Endothelial cell of umbilical vein (primary cell): ENCODE measurements around the gene MYLIP. TPM values are rescaled to one million over a fixed set of nuclear protein-coding genes. Genes with fewer than 3 reads are reported as not detected.

ENCODE experiments used
- BruUV-seq: library from RNA; stranded (reverse); fragments of 400-500 nt; replicated peaks from 2 replicates; lab custom pipeline; 2021; lab: Mats Ljungman, UMichigan
- CTCF ChIA-PET: fragments of 300-600, 350-600 bp; sonication (Branson Sonifier 250); formaldehyde crosslinking; loops from one replicate; lab custom pipeline; 2021; ENCODE audit warnings: antibody characterized with exemption, inconsistent platforms; lab: Charles Lee
- POLR2A ChIA-PET: fragments of 300-600, 350-600 bp; sonication (Branson Sonifier 250); formaldehyde crosslinking; loops from one replicate; lab custom pipeline; 2021; ENCODE audit warnings: antibody characterized with exemption, inconsistent platforms; lab: Charles Lee
- DNase-seq: peaks from one replicate; pipeline ENCODE4 v3.0.0-alpha.2; 2011; ENCODE audit warnings: low read depth, low spot score
- FAIRE-seq: peaks from 2 replicates; lab custom pipeline; 2011; peaks lifted over from hg19 to GRCh38; lab: Jason Lieb, UNC
- H2AFZ ChIP-seq: 2 replicates; pipeline ENCODE4 v1.6.0; 2012; ENCODE audit warnings: low read depth, low read length, control low read depth, inconsistent platforms
- H3K27ac ChIP-seq: 2 replicates; pipeline ENCODE4 v1.5.1; 2011; ENCODE audit warnings: low read depth, mild to moderate bottlenecking, control low read depth, low read length, moderate library complexity; ENCODE audit not compliant: insufficient read depth
- H3K27me3 ChIP-seq, 2 experiments: 2 replicates each; pipeline versions ENCODE4 v1.6.0 to v1.6.1; 2011; ENCODE audit warnings: low read length in 2 of 2, mixed read lengths in 1 of 2; ENCODE audit not compliant: control insufficient read depth in 2 of 2, insufficient read depth in 2 of 2
- H3K36me3 ChIP-seq, 2 experiments: 2 replicates in 1 of 2; 3 replicates in 1 of 2; pipeline ENCODE4 v1.5.1; 2011; ENCODE audit warnings: low read length in 2 of 2, mild to moderate bottlenecking in 1 of 2, moderate library complexity in 1 of 2; ENCODE audit not compliant: control insufficient read depth in 2 of 2, insufficient read depth in 2 of 2; ENCODE audit errors: extremely low read depth in 1 of 2
- H3K4me1 ChIP-seq: 3 replicates; pipeline ENCODE4 v1.5.1; 2011; ENCODE audit warnings: mild to moderate bottlenecking, low read length; ENCODE audit not compliant: control insufficient read depth, insufficient read depth; ENCODE audit errors: extremely low read depth
- H3K4me2 ChIP-seq: 2 replicates; pipeline ENCODE4 v1.6.1; 2011; ENCODE audit warnings: low read length, control low read depth, mixed read lengths; ENCODE audit not compliant: insufficient read depth
- H3K4me3 ChIP-seq, 3 experiments: fragments of 200-600 bp in 1 of 3; sonication (generic), shearing (Covaris generic) in 1 of 3; replicated peaks in 1 of 3; 2 replicates each; pipeline ENCODE4 v1.5.1; 2011 to 2016; ENCODE audit warnings: control low read depth in 3 of 3, low read length in 3 of 3, mild to moderate bottlenecking in 2 of 3, inconsistent platforms in 1 of 3, low read depth in 1 of 3, moderate library complexity in 1 of 3; ENCODE audit not compliant: insufficient read depth in 1 of 3
- H3K79me2 ChIP-seq: 2 replicates; pipeline ENCODE4 v1.6.0; 2012; ENCODE audit warnings: low read length, inconsistent platforms; ENCODE audit not compliant: control insufficient read depth, insufficient read depth
- H3K9ac ChIP-seq: replicated peaks from 2 replicates; pipeline ENCODE3; 2011; ENCODE audit warnings: low read length, control low read depth; ENCODE audit not compliant: insufficient read depth; ENCODE audit errors: extremely low read depth
- H3K9me1 ChIP-seq: replicated peaks from 3 replicates; pipeline ENCODE4 v1.6.0; 2011; ENCODE audit warnings: mild to moderate bottlenecking, low read length; ENCODE audit not compliant: control insufficient read depth, insufficient read depth; ENCODE audit errors: extremely low read depth
- H3K9me3 ChIP-seq: replicated peaks from 2 replicates; pipeline ENCODE4 v1.5.1; 2012; ENCODE audit warnings: low read length, inconsistent platforms; ENCODE audit not compliant: control insufficient read depth, insufficient read depth
- H4K20me1 ChIP-seq: replicated peaks from 2 replicates; pipeline ENCODE3; 2011; ENCODE audit warnings: mild to moderate bottlenecking, low read length; ENCODE audit not compliant: control insufficient read depth, insufficient read depth; ENCODE audit errors: extremely low read depth
- CTCF ChIP-seq, 2 donors: IDR thresholded peaks; 1 replicate in 1 of 2; 2 replicates in 1 of 2; pipeline ENCODE4 v1.5.1; 2011; ENCODE audit warnings: low read length in 2 of 2, mild to moderate bottlenecking in 2 of 2, moderate library complexity in 2 of 2, control low read depth in 1 of 2, inconsistent platforms in 1 of 2, low read depth in 1 of 2; ENCODE audit not compliant: insufficient read depth in 1 of 2; ENCODE audit errors: extremely low read depth in 1 of 2
- EZH2 ChIP-seq: IDR thresholded peaks from 2 replicates; pipeline ENCODE4 v1.6.1; 2012; ENCODE audit warnings: borderline replicate concordance, low read depth, mild to moderate bottlenecking, moderate library complexity, low read length, inconsistent platforms; ENCODE audit not compliant: severe bottlenecking
- FOS ChIP-seq: IDR thresholded peaks from 2 replicates; pipeline ENCODE4 v1.6.1; 2011; ENCODE audit warnings: mild to moderate bottlenecking, low read length, moderate library complexity, borderline replicate concordance; ENCODE audit not compliant: insufficient read depth
- GATA2 ChIP-seq: IDR thresholded peaks from 2 replicates; pipeline ENCODE4 v1.7.0; 2011; ENCODE audit warnings: low read depth, mild to moderate bottlenecking, moderate library complexity, mixed read lengths, low read length; ENCODE audit not compliant: insufficient read length, insufficient read depth
- JUN ChIP-seq: IDR thresholded peaks from 2 replicates; pipeline ENCODE4 v1.6.1; 2011; ENCODE audit warnings: borderline replicate concordance, low read depth; ENCODE audit not compliant: insufficient read length, insufficient read depth
- MYC ChIP-seq: IDR thresholded peaks from one replicate; pipeline ENCODE4 v1.6.1; 2011; ENCODE audit warnings: mild to moderate bottlenecking, low read depth, low read length
- POLR2A ChIP-seq: IDR thresholded peaks from 2 replicates; pipeline ENCODE4 v1.6.1; 2012; ENCODE audit warnings: low read depth, mild to moderate bottlenecking, control low read depth, low read length
- POLR2AphosphoS5 ChIP-seq: IDR thresholded peaks from 2 replicates; pipeline ENCODE4 v1.6.1; 2012; ENCODE audit warnings: low read depth, mild to moderate bottlenecking, control low read depth, low read length, moderate library complexity; ENCODE audit not compliant: insufficient read depth
- dilution Hi-C: fragments of 300-500 bp; cut with MboI; formaldehyde crosslinking; loops from one replicate; pipeline ENCODE4 v1.15.0; 2019; ENCODE audit warnings: low sequenced_read_pairs; ENCODE audit not compliant: extremely low pct_ligation_motif_present
- intact Hi-C: fragments of 100-400 bp; cut with micrococcal nuclease; formaldehyde crosslinking; loops from one replicate; pipeline ENCODE4 v1.10.0; 2022
- polyA plus RNA-seq, 4 experiments: library from polyadenylated mRNA; depleted of rRNA in 3 of 4; stranded (reverse) in 3 of 4; unstranded in 1 of 4; fragments of >200 nt; gene quantifications; 2 replicates each; pipeline versions ENCODE4 v1.2.1 to v1.2.3, GENCODE V29; 2011 to 2012; ENCODE audit warnings: missing spikeins in 1 of 4
- total RNA-seq: library from RNA; stranded (reverse); gene quantifications from 2 replicates; pipeline ENCODE4 v1.2.3, GENCODE V29; 2021
- TF ChIP-seq, protein P1 (sequence below): IDR thresholded peaks from 2 replicates; pipeline ENCODE4 v1.6.1; 2011; ENCODE audit not compliant: insufficient read depth, insufficient read length

MYLIP gene
- total and polyA plus RNA-seq, 2 donors (not counting 3 experiments of a cell fraction or from before 2014, with no cell fraction given), result 16.9 to 19.2 TPM

DNA sequence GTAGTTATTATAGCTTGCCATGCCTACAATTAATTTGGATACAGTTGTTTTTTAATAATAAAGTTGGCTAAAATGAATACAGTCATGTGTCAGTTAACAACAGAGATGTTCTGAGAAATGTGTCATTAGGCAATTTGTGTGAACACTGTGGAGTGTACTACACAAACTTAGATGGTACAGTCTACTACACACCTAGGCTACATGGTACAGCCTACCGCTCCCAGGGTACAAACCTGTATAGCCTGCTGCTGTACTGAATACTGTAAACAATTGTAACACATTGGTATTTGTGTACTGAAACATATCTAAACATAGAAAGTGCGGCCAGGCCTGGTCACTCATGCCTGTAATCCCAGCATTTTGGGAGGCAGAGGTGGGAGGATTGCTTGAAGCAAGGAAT, 50.2 kb downstream of the MYLIP start:
- ChIA-PET CTCF (interaction anchor here (1.5 to 7.7 kb wide), 3 partner anchors 7 to 485 kb away, joined by 4 to 287 read pairs (median 16); no protein-coding TSS in a partner anchor), POLR2A (no interaction called here)
- intact Hi-C loops, result no loop called here
- H3K9me3 ChIP-seq, result no peaks in the 10 kb centered on the region
- no peak overlapping the region for H3K27ac ChIP-seq
- no peak for TF ChIP-seq EZH2
- no peak for TF ChIP-seq FOS
- TF ChIP-seq MYC, result no peak
- TF ChIP-seq, protein P1, sequence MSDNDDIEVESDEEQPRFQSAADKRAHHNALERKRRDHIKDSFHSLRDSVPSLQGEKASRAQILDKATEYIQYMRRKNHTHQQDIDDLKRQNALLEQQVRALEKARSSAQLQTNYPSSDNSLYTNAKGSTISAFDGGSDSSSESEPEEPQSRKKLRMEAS, result no peak
- BruUV-seq, result no TSS peak
- no peaks in the 10 kb centered on the region for H3K4me1 ChIP-seq
- H3K79me2 ChIP-seq, result no peaks in the 10 kb centered on the region
- no peak for FAIRE-seq
- H3K9ac ChIP-seq, result no peak overlapping the region
- DNase-seq, result no peak
- no peaks in the 10 kb centered on the region for H3K36me3 ChIP-seq
- no peak overlapping the region for H2AFZ ChIP-seq
- H3K4me3 ChIP-seq, result no peak overlapping the region
- H3K27me3 ChIP-seq, result peaks cover 5 to 6% of the 10 kb centered on the region in 2 experiments
- dilution Hi-C loops, result no loop called here
- H3K4me2 ChIP-seq, result no peak overlapping the region
- no peaks in the 10 kb centered on the region for H3K9me1 ChIP-seq
- no peaks in the 10 kb centered on the region for H4K20me1 ChIP-seq

DNA sequence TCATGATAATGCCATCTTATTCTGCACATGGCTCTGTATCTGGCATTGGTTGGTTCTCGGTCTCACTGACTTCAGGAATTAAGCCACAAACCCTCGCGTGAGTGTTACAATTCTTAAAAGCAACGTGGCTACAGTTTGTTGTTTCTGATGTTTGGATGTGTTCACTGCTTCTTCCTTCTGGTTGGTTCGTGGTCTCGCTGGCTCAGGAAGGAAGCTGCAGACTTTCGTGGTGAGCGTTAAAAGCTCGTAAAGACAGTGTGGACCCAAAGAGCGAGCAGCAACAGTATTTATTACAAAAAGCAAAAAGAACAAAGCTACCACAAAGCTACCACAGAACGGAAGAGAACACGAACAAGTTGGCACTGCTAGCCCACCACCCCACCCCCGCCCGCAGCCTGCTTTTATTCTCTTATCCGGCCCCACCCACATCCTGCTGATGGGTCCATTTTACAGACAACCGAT, 51.1 kb downstream of the MYLIP start:
- no peak overlapping the region for H3K4me2 ChIP-seq
- ChIA-PET POLR2A (interaction anchor here (1.2 kb wide), 1 partner anchor 50 kb away, joined by 5 read pairs; no protein-coding TSS in a partner anchor), CTCF (interaction anchor here (1.5 to 7.7 kb wide), 3 partner anchors 8 to 486 kb away, joined by 4 to 287 read pairs (median 16); no protein-coding TSS in a partner anchor)
- dilution Hi-C loops (no loop called here), intact Hi-C loops (loop anchor here (5.0 to 10.0 kb wide), 2 partner anchors 145 to 288 kb away; no protein-coding TSS in a partner anchor)
- no peaks in the 10 kb centered on the region for H3K79me2 ChIP-seq
- no peak for FAIRE-seq
- no peaks in the 10 kb centered on the region for H3K9me1 ChIP-seq
- BruUV-seq, result no TSS peak
- H3K27ac ChIP-seq, result no peak overlapping the region
- H3K4me1 ChIP-seq, result no peaks in the 10 kb centered on the region
- H3K9ac ChIP-seq, result no peak overlapping the region
- H3K27me3 ChIP-seq, result peaks cover 4 to 5% of the 10 kb centered on the region in 2 experiments
- no peaks in the 10 kb centered on the region for H4K20me1 ChIP-seq
- H3K9me3 ChIP-seq, result no peaks in the 10 kb centered on the region
- no peak for DNase-seq
- TF ChIP-seq GATA2 (no peak), CTCF (IDR thresholded peaks at IDR 0.05; ENCODE audit: extremely low read depth in 1 of 2, insufficient read depth in 1 of 2, low read depth in 1 of 2, low read length in 2 of 2) (no peak), POLR2AphosphoS5 (no peak), EZH2 (no peak), MYC (no peak), POLR2A (no peak), FOS (no peak), JUN (no peak)
- TF ChIP-seq, protein P1, result no peak
- no peak overlapping the region for H2AFZ ChIP-seq
- no peak overlapping the region for H3K4me3 ChIP-seq
- no peaks in the 10 kb centered on the region for H3K36me3 ChIP-seq
